ENCODE results near the gene CABLES1.
"Not testable (repeated sequence)": the region's sequence is repeated elsewhere in the genome, so short reads cannot be mapped to it uniquely, and the experiment has no call there.

CABLES1 gene

GRCh38 chr18:23154030-23154429 is 18.7 kb downstream of the CABLES1 start:
- no peak for TF ChIP-seq CTCF (IDR thresholded peaks at IDR 0.05; ENCODE audit: insufficient read depth, missing control alignments)
- no peak for DNase-seq (ENCODE audit: insufficient read length, low spot score)
- FAIRE-seq: no peak

- TF ChIP-seq CTCF (IDR thresholded peaks at IDR 0.05; ENCODE audit: insufficient read depth, missing control alignments): no peak
- no peak for FAIRE-seq
- no peak for DNase-seq (ENCODE audit: insufficient read length, low spot score)
These were observed 19.7 kb downstream of the CABLES1 start for GRCh38 chr18:23154823-23155500.

GRCh38 chr18:23155537-23155936 is 20.3 kb downstream of the CABLES1 start:
- FAIRE-seq: no peak
- DNase-seq (ENCODE audit: insufficient read length, low spot score): no peak
- no peak for TF ChIP-seq CTCF (IDR thresholded peaks at IDR 0.05; ENCODE audit: insufficient read depth, missing control alignments)

GRCh38 chr18:23156134-23156533 is 20.8 kb downstream of the CABLES1 start:
- TF ChIP-seq CTCF (IDR thresholded peaks at IDR 0.05; ENCODE audit: insufficient read depth, missing control alignments): no peak

GRCh38 chr18:23158058-23158457 is 22.8 kb downstream of the CABLES1 start:
- TF ChIP-seq CTCF (IDR thresholded peaks at IDR 0.05; ENCODE audit: insufficient read depth, missing control alignments): no peak
- no peak for FAIRE-seq
- DNase-seq (ENCODE audit: insufficient read length, low spot score): no peak

More at GRCh38 chr18:23156134-23156533, 20.8 kb downstream of the CABLES1 start:
- DNase-seq (ENCODE audit: insufficient read length, low spot score) (no peak), FAIRE-seq (no peak)

- FAIRE-seq; DNase-seq (ENCODE audit: insufficient read length, low spot score): not testable (repeated sequence)
These were observed 23.6 kb downstream of the CABLES1 start for GRCh38 chr18:23158884-23159283.

GRCh38 chr18:23159344-23159743 is 24.1 kb downstream of the CABLES1 start:
- FAIRE-seq: peak; percentile 6
- no peak for TF ChIP-seq CTCF (IDR thresholded peaks at IDR 0.05; ENCODE audit: insufficient read depth, missing control alignments)
- DNase-seq (ENCODE audit: insufficient read length, low spot score): no peak

GRCh38 chr18:23162473-23162872 is 27.2 kb downstream of the CABLES1 start:
- no peak for FAIRE-seq
- no peak for DNase-seq (ENCODE audit: insufficient read length, low spot score)
- no peak for TF ChIP-seq CTCF (IDR thresholded peaks at IDR 0.05; ENCODE audit: insufficient read depth, missing control alignments)
